ENCODE measurements around the gene EPN1. TPM values are rescaled to one million over a fixed set of nuclear protein-coding genes. Genes with fewer than 3 reads are reported as not detected.

Gene EPN1
- total RNA-seq: 91.9 TPM

- ATAC-seq: peak; percentile 85
Measured at GRCh38 chr19:55674841-55675660, at the start of gene EPN1. Gene EPN1, plus strand, starts transcription at chr19:55675226. Its CDS starts 3,402 bp downstream, at chr19:55678628.

GRCh38 chr19:55626350-55626749 lies 48.7 kb upstream of the EPN1 start:
- no peak for ATAC-seq

GRCh38 chr19:55632463-55632834 lies 42.6 kb upstream of the EPN1 start:
- ATAC-seq: peak; percentile 77

- no peak for ATAC-seq
Measured at GRCh38 chr19:55633861-55634260, 41.2 kb upstream of the EPN1 start.

- ATAC-seq: peak; percentile 3
Measured at GRCh38 chr19:55635334-55635717, 39.7 kb upstream of the EPN1 start.

- ATAC-seq: no peak
Measured at GRCh38 chr19:55635856-55636440, 39.1 kb upstream of the EPN1 start.

- no peak for ATAC-seq
Measured at GRCh38 chr19:55636723-55637122, 38.3 kb upstream of the EPN1 start.

- ATAC-seq: no peak
Measured at GRCh38 chr19:55637534-55637933, 37.5 kb upstream of the EPN1 start.

GRCh38 chr19:55638864-55639359 lies 36.1 kb upstream of the EPN1 start:
- ATAC-seq: no peak

- ATAC-seq: peak; percentile 41
Measured at GRCh38 chr19:55640043-55640576, 34.9 kb upstream of the EPN1 start.

- ATAC-seq: peak; percentile 34
Measured at GRCh38 chr19:55640577-55641425, 34.2 kb upstream of the EPN1 start, which contains the start of gene ZNF580. Gene ZNF580, plus strand, starts transcription at chr19:55641002. Its CDS starts 1,507 bp downstream, at chr19:55642509.

- ATAC-seq: no peak
Measured at GRCh38 chr19:55641426-55642152, 33.4 kb upstream of the EPN1 start.

- peak; percentile 20 for ATAC-seq
Measured at GRCh38 chr19:55642153-55643002, 32.6 kb upstream of the EPN1 start.

- ATAC-seq: peak; percentile 64
Measured at GRCh38 chr19:55643003-55643886, 31.8 kb upstream of the EPN1 start, which contains the start of gene ZNF581. Gene ZNF581, plus strand, starts transcription at chr19:55643649. Its CDS starts 923 bp downstream, at chr19:55644572.

- no peak for ATAC-seq
Measured at GRCh38 chr19:55643887-55644176, 31.2 kb upstream of the EPN1 start.

GRCh38 chr19:55644191-55644833 lies 30.7 kb upstream of the EPN1 start:
- no peak for ATAC-seq

- no peak for ATAC-seq
Measured at GRCh38 chr19:55644842-55645511, 30.0 kb upstream of the EPN1 start.

GRCh38 chr19:55645512-55645881 lies 29.5 kb upstream of the EPN1 start:
- ATAC-seq: no peak

All from esophagus mucosa (tissue), 1 donor.